Muscle layer of duodenum (tissue), 2 donors: Measurements from ENCODE around the gene CBLC.

Source experiments
- H3K27ac ChIP-seq: one replicate; pipeline ENCODE4 v1.7.0; 2013; ENCODE audit warnings: mild to moderate bottlenecking, low read length
- H3K27me3 ChIP-seq: one replicate; pipeline ENCODE4 v1.7.0; 2013; ENCODE audit warnings: low read depth, mild to moderate bottlenecking, control low read depth, low read length
- H3K36me3 ChIP-seq, 2 donors: one replicate each; pipeline ENCODE4 v1.7.0; 2013; ENCODE audit warnings: low read length in 2 of 2, control low read depth in 1 of 2, mild to moderate bottlenecking in 1 of 2; ENCODE audit not compliant: insufficient read depth in 2 of 2, control insufficient read depth in 1 of 2
- H3K4me1 ChIP-seq, 2 donors: one replicate each; pipeline ENCODE4 v1.7.0; 2013; ENCODE audit warnings: low read length in 2 of 2, mild to moderate bottlenecking in 2 of 2, control low read depth in 1 of 2, moderate library complexity in 1 of 2; ENCODE audit not compliant: insufficient read depth in 2 of 2, control insufficient read depth in 1 of 2
- H3K4me3 ChIP-seq, 2 donors: one replicate each; pipeline ENCODE4 v1.7.0; 2013; ENCODE audit warnings: low read length in 2 of 2, low read depth in 1 of 2, mild to moderate bottlenecking in 1 of 2
- H3K9me3 ChIP-seq, 2 donors: one replicate each; pipeline ENCODE4 v1.7.0; 2013; ENCODE audit warnings: low read length in 2 of 2, control low read depth in 1 of 2, mild to moderate bottlenecking in 1 of 2; ENCODE audit not compliant: control insufficient read depth in 1 of 2
- donor health status: healthy.

Gene CBLC

DNA sequence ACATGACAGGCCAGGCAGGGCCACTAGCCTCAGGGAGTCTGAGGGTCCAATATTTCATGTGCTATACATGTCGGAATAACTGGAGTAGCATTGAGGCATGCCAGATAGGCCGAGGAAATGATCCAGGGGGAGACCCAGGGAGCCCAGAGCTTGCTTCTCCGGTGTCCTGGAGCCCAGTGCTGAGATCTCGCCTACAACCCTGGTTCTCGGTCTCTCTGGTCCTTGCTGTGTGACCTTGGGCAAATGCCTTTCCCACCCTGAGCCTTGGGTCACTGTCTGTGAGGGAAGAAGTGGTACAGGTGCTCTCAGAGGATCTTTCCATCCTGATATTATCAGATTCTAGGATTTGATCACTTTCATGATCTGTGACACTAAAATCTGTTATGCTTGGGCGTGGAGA is 11.3 kb downstream of the CBLC start:
- no peak overlapping the region for H3K27ac ChIP-seq
- H3K4me3 ChIP-seq, result no peak overlapping the region
- H3K9me3 ChIP-seq, result no peaks in the 10 kb centered on the region
- H3K36me3 ChIP-seq, result no peaks in the 10 kb centered on the region
- H3K4me1 ChIP-seq, result peaks cover 0 to 4% of the 10 kb centered on the region in 2 donors
- H3K27me3 ChIP-seq, result no peaks in the 10 kb centered on the region

DNA sequence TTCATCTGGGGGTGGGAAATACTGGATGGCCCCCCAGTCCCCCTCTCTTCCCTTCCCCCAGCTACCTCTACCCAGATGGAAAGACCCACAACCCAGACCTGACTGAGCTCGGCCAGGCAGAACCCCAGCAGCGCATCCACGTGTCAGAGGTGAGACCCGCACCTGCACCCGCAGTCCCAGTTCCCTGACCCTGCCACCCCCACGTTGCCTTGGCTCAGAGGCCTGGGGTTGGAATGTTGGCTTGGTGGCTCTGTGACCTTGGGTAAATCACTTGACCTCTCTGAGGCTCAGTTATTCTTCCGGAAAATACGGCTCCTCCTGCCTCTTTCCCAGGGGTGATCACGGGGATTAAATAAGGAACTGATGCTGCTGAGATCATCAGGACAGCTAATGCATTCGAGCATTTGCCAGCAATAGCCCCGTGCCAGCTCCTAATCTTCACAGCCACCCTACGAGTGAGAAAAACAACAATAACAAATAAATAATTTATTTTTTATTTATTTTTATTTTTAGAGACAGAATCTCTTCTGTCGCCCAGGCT is 12.3 kb downstream of the CBLC start:
- no peak overlapping the region for H3K27ac ChIP-seq
- H3K36me3 ChIP-seq, result no peaks in the 10 kb centered on the region
- no peaks in the 10 kb centered on the region for H3K9me3 ChIP-seq
- H3K4me3 ChIP-seq, result no peak overlapping the region
- no peaks in the 10 kb centered on the region for H3K27me3 ChIP-seq
- H3K4me1 ChIP-seq, result no peaks in the 10 kb centered on the region

GRCh38 chr19:44792281-44792680 is 14.6 kb downstream of the CBLC start:
- H3K4me1 ChIP-seq, result peaks cover 0 to 3% of the 10 kb centered on the region in 2 donors
- H3K9me3 ChIP-seq, result no peaks in the 10 kb centered on the region
- no peak overlapping the region for H3K27ac ChIP-seq
- H3K27me3 ChIP-seq, result no peaks in the 10 kb centered on the region
- no peak overlapping the region for H3K4me3 ChIP-seq
- H3K36me3 ChIP-seq, result no peaks in the 10 kb centered on the region

DNA sequence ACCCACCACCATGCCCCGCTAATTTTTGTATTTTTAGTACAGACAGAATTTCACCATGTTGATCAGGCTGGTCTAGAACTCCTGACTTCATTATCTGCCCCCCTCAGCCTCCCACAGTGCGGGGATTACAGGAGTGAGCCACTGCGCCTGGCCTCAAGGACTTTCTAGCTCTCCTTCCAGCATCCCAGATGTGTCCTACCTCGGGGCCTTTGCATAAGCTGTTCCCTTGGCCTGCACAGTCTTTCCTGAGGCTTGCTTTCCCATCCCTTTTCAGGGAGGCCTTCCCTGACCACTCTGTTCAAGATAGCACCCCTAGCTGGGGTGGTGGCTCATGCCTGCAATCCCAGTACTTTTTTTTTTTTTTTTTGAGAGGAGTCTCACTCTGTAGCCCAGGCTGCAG is 16.9 kb downstream of the CBLC start:
- H3K9me3 ChIP-seq, result no peaks in the 10 kb centered on the region
- no peaks in the 10 kb centered on the region for H3K36me3 ChIP-seq
- no peak overlapping the region for H3K27ac ChIP-seq
- H3K27me3 ChIP-seq, result no peaks in the 10 kb centered on the region
- peaks cover 0 to 3% of the 10 kb centered on the region in 2 donors for H3K4me1 ChIP-seq
- no peak overlapping the region for H3K4me3 ChIP-seq

DNA sequence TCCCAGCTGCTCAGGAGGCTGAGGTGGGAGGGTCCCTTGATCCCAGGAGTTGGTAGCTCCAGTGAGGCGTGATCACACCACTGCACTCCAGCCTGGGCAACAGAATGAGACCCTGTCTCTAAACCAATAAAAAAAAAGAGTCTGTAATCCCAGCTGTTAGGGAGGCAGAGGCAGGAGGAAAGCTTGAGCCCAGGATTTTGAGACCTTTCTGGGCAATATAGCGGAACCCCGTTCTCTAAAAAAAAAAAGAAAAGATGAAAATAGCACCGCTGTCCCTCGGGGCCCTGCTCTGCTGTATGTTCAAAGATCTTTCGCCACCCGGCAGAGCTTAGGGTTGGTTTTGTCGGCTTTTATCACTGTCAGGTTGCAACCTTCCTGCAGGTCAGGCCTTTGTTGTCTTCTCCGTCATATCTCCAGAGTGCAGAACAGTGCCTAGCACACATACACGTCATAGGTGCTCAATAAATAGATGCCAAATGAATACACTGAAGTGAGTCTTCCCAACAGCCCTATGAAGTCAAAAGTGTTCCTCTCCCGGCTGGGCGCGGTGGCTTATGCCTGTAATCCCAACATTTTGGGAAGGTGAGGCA is 17.8 kb downstream of the CBLC start:
- Histone ChIP-seq H3K4me3 (no peak overlapping the region), H3K4me1 (peaks cover 0 to 4% of the 10 kb centered on the region in 2 donors), H3K27ac (no peak overlapping the region), H3K36me3 (no peaks in the 10 kb centered on the region), H3K27me3 (no peaks in the 10 kb centered on the region), H3K9me3 (no peaks in the 10 kb centered on the region)

GRCh38 chr19:44796701-44797115 is 19.0 kb downstream of the CBLC start:
- no peak overlapping the region for H3K27ac ChIP-seq
- no peaks in the 10 kb centered on the region for H3K36me3 ChIP-seq
- H3K4me1 ChIP-seq, result peaks cover 0 to 5% of the 10 kb centered on the region in 2 donors
- no peaks in the 10 kb centered on the region for H3K9me3 ChIP-seq
- no peaks in the 10 kb centered on the region for H3K27me3 ChIP-seq
- H3K4me3 ChIP-seq, result no peak overlapping the region

- Histone ChIP-seq H3K27ac (no peak overlapping the region), H3K4me3 (no peak overlapping the region), H3K27me3 (no peaks in the 10 kb centered on the region), H3K9me3 (no peaks in the 10 kb centered on the region), H3K36me3 (peaks cover 0 to 3% of the 10 kb centered on the region in 2 donors), H3K4me1 (peaks cover 0 to 5% of the 10 kb centered on the region in 2 donors)
These were observed 22.1 kb downstream of the CBLC start for GRCh38 chr19:44799627-44800346.

DNA sequence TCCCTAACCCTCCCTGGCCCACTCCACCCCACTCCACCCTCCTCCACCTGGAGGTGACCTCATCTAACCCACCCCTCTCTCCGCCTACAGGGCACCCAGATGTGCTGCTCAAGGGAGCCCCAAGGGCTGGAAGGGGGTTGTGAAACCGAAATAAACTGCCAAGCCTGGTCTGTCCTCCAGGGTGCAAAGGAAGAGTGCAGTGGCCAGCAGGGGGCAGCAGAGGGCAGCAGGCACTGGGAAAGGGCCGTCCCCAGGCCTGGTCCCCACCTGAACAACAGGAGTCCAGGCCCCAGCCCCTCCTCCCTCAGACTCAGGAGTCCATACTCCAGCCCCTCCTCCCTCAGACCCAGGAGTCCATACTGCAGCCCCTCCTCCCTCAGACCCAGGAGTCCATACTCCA is 22.8 kb downstream of the CBLC start:
- Histone ChIP-seq H3K9me3 (no peaks in the 10 kb centered on the region), H3K36me3 (peaks cover 0 to 3% of the 10 kb centered on the region in 2 donors), H3K4me1 (peaks cover 0 to 5% of the 10 kb centered on the region in 2 donors)

DNA sequence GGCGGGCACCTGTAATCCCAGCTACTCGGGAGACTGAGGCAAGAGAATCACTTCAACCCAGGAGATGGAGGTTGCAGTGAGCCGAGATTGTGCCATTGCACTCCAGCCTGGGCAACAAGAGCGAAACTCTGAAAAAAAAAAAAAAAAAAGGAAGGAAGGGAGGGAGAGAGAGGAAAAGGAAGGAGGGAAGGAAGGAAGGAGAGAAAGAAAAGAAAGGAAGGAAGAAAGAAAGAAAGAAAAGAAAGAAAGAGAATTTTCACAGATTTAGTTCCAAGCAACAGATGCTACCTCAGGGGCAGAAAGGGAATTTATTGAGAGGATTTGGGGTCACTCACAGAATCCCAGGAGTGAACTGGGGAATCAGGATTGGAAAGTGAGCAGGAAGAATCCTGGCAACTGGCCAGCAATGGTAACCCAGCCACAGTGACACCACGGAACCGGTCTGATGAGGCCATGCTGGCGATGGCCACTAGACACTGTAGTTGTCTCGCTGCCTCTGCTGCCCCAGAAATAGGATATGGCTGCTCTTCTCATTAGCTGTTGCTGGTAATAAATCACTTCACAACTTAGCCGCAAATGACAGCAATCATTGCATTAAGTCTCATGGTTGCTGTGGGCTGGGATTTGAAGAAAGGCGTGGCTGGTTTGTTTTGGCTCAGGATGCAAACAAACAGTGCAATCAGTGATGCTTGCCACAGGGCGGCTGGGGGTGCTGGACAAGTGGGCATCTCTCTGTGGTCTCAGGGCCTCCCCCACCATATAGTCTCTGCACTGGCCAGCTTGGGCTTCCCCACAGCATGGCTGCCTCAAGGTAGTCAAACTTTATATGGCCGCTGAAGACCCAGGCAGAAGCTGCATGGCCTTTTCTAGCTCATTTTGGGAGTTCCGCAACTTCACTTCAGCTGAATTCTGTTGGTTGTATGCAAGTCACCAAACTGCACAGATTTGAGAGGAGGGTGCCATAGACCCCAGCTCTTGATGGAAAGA is 26.0 kb downstream of the CBLC start:
- Histone ChIP-seq H3K36me3 (peaks cover 0 to 3% of the 10 kb centered on the region in 2 donors), H3K27ac (no peak overlapping the region), H3K27me3 (no peaks in the 10 kb centered on the region), H3K9me3 (no peaks in the 10 kb centered on the region), H3K4me1 (peaks cover 0 to 12% of the 10 kb centered on the region in 2 donors), H3K4me3 (no peak overlapping the region)

More for the DNA sequence above, 22.8 kb downstream of the CBLC start:
- H3K4me3 ChIP-seq, result no peak overlapping the region
- no peak overlapping the region for H3K27ac ChIP-seq
- H3K27me3 ChIP-seq, result no peaks in the 10 kb centered on the region

- Histone ChIP-seq H3K27ac (no peak overlapping the region), H3K4me1 (peaks cover 0 to 21% of the 10 kb centered on the region in 2 donors), H3K4me3 (no peak overlapping the region), H3K9me3 (no peaks in the 10 kb centered on the region), H3K36me3 (peaks cover 0 to 3% of the 10 kb centered on the region in 2 donors), H3K27me3 (no peaks in the 10 kb centered on the region)
These were observed 28.6 kb downstream of the CBLC start for GRCh38 chr19:44806291-44806690.

DNA sequence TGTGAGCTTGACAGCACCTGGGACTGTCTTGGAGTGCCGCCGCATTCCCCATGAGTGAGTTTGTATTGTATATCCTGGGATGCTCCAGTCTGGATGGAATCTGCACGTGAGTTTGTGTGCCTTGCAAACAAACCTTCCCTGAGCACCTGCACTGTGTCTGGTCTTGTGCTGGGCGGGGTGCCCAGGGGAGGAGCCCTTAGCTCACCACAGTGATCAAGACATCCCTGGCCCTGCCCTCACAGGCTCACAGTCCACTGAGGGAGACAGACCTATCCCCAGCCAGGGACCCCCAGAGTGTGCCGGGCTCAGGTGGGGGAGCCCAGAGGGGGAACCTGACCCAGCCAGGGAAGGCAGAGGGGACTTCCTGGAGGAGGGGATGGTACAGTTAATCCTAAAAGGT is 29.5 kb downstream of the CBLC start:
- Histone ChIP-seq H3K9me3 (no peaks in the 10 kb centered on the region), H3K4me1 (peaks cover 0 to 21% of the 10 kb centered on the region in 2 donors), H3K27ac (no peak overlapping the region), H3K4me3 (no peak overlapping the region), H3K36me3 (peaks cover 0 to 3% of the 10 kb centered on the region in 2 donors), H3K27me3 (no peaks in the 10 kb centered on the region)
